Measurements from ENCODE around the gene NRP2.

- TF ChIP-seq EZH2phosphoT487 (IDR thresholded peaks at IDR 0.05; ENCODE audit: borderline replicate concordance, low read length), result no peak
- peak; percentile 34; the same call in 1 of the 2 replicates for TF ChIP-seq CTCF (conservative IDR thresholded peaks at IDR 0.05; ENCODE audit: low read depth, low read length)
- no peak for TF ChIP-seq EZH2 (IDR thresholded peaks at IDR 0.05; ENCODE audit: low read length, unreplicated experiment)
Measured at GRCh38 chr2:205696331-205696926, 14.1 kb downstream of the NRP2 start.
